ENCODE measurements around the gene SPATA21.

SPATA21 gene

DNA sequence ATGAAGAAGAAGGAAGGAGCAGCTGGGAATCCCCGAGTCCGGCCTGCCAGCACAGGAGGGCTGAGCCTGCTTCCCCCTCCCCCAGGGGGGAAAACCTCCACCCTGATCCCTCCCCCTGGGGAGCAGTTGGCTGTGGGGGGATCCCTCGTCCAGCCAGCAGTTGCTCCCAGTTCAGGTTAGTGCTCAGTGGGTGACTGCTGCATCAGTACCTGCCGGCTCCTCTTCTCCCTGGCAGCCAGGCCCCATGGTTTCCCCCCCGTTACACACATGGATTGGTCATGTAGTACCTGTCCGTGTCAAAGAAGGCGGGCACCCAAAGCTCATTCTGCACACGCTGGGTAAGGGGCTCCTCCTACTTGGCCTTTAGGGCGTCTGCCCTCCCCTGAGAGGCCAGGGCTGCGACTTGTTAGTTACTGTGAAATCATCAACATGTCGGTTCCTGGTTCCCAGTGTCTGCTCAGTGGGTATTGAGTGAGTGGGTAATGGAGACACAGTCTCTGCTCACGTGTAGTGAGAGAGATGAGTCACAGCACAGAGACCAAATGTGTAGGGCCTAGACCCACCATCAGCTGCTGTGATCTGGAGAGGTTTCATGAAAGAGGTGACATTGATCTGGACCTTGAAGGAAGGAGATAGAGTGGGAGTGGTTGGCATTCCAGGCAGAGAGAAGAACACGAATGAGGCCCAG lies 14.8 kb upstream of the SPATA21 start:
- no peak for DNase-seq (ENCODE audit: low read depth)

DNA sequence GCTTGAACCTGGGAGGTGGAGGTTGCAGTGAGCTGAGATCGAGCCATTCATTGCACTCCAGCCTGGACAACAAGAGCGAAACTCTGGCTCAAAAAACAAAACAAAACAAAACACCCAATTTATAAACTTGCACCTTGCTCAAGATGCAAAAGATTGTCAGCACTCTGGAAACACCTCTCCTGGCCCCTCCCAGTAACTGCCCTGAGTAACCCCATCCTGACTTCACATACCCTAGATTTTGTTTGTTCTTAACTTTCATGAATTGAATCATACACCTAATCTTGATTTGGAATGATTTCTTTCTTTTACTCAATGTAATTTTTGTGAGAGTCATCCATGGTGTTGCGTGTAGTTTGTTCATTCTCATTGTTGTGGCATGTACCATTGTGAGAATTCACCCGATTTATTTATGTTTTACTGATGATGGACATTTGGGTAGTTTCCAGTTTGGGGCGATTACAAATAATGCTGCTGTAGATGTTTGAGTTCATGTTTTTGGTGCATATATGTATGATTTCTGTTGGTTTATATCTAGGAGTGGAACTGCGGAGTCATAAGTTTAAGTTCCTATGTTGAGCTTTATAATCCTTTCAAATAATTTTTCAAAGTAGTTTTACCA lies 13.7 kb upstream of the SPATA21 start:
- DNase-seq (ENCODE audit: low read depth), result no peak

DNA sequence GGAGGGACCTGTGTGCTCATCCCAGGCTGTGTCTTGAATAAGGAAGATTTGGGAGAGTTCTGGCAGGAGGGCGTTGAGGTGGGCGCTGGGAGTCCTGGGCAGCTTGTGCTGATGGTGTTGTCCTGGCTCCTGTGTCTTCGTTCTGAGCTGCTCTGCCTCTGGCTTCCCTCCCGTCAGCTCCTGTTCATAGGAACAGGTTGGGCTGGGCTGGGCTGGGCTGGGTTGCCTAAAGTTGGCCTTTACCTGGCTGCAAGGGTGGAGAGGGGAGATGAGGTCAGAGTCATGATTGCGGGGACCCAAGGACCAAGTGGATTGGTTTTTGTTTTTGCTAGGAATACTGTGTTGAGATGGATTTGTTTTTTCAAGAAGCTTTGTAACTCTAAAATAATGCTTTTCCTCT lies 12.4 kb upstream of the SPATA21 start:
- DNase-seq (ENCODE audit: low read depth), result no peak

DNA sequence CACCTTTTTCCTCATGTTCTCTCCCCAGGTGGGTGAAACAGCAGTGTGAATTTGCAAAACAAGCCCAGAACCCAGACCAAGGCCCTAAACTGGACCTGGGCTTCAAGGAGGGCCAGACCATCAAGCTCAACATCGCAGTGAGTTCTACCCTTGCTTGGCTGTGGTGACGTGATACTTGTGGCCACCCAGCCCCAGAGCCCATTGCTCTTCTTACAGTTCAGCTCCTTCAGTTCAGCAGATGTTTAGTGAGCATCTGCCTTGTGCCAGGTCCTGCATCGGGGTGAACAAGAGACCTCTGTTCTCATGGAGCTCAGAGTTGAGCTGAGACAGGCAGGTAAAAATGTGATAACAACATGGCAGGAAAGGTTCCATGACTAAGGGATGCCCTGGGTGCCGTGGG lies 11.8 kb upstream of the SPATA21 start:
- no peak for DNase-seq (ENCODE audit: low read depth)

GRCh38 chr1:16447641-16448040 lies 10.4 kb upstream of the SPATA21 start:
- no peak for DNase-seq (ENCODE audit: low read depth)

GRCh38 chr1:16446116-16446515 lies 8.9 kb upstream of the SPATA21 start:
- no peak for DNase-seq (ENCODE audit: low read depth)

DNA sequence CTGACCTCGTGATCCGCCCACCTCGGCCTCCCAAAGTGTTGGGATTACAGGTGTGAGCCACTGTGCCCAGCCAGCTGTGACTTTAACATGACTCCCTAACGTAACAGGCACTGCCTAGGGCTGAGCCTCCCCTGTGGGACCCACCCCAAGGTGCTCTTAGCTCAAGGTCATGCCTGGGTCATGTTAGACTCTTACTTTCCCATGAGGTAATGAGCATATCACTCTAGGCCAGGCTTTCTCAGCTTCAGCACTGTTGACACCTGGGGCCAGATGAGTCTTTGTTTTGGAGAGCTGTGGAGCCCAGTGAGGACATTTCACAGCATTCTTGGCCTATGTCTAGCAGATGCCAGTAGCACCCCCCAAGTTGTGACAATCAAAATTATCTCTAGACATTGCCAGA lies 7.8 kb upstream of the SPATA21 start:
- DNase-seq (ENCODE audit: low read depth), result no peak

DNA sequence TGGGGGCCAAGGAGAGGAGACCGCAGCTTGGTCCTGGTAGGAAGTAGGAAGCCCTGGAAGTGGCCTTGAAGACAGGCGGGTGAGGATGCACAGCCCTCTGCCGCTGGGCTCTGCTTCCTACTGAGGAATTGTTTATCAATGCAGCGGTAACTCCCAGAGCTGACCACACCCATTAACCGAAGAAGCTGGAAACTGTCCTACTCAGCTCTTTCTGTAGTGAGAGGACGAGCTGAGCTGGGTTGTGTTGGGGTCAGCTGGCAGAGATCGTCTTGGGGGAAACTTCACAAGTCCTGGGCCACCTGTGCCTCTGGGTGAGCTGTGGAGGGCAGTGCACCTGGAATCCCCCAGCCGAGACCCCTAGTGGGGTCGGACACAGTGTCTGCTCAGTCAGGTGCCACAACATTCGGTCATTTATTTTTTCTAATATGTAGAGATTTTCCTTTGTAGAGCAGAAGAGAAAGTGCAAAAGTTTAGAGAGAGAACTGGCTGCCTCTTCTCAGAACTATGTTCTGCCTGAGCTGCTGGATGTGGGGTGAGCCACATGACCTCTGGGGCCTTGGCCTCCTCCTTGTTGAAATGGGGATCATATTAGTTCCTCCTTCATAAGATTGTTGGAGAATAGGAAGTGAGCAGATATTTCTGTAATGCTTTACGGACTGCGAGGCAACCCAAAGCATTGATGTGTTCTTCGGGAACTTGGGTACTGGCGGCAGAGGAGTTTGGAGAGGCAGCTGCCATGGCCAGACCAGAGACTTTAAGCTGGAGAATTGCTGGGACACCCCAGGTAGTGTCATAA lies 6.9 kb upstream of the SPATA21 start:
- DNase-seq (ENCODE audit: low read depth), result no peak

GRCh38 chr1:16442941-16443340 lies 5.7 kb upstream of the SPATA21 start:
- DNase-seq (ENCODE audit: low read depth), result no peak

DNA sequence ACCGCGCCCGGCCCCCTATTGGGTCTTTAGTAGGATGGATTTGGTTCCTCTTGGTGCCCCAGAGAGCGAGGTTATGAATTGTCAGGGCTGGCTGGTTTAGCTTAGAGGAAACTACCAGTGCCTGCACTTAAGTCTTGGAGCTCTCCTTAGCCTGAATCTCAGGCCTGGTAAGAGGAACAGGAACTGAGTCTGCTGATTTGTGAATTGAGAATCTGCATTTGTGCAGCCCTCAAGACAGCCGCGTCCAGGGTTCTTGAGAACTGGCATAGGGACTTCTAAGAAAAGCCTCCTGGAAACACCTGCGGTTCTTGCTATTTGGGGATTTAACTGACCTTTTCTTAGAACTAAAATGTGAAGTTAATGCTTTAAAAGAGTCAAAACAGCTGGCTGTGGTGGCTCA lies 5.0 kb upstream of the SPATA21 start:
- DNase-seq (ENCODE audit: low read depth), result no peak

GRCh38 chr1:16441282-16441665 lies 4.0 kb upstream of the SPATA21 start:
- DNase-seq (ENCODE audit: low read depth), result no peak

- DNase-seq (ENCODE audit: low read depth), result peak; percentile 95
Observed at GRCh38 chr1:16440470-16441281, 3.5 kb upstream of the SPATA21 start, which contains the start of gene NECAP2. Gene NECAP2 (plus strand): TSS chr1:16440724. CDS start chr1:16440762, 38 bp downstream.

DNA sequence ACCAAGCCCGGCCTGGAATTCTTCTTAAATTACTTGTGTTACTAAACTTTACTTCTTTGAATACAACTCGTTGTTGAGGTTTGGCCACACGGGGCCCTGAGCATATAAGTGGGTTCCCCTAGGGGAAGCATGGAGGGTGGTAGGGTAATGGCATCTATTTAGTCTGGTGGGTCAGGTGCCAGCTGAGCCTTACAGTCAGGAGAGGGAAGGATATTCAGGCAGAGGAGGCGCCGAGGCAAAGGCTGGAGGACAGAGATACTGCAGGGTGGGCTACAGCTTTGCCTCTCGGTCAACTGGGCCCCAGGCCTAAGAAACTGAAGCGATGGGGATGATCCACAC lies 2.9 kb upstream of the SPATA21 start:
- no peak for DNase-seq (ENCODE audit: low read depth)

DNA sequence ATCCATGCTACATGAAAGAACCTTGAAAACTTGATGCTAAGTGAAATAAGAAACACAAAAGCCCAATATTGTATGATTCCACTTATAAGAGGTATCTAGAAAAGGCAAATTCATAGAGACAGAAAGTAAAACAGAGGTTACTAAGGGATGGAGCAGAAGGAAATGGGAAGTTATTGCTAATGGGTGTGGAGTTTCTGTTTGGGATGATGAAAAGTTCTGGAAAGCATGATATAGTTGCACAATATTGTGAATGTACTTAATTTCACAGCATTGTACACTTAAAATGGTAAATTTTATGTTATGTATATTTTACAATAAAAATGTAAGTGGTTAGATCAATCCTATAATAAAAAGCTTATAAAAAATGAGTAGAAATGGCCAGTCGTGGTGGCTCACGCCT lies 1.7 kb upstream of the SPATA21 start:
- no peak for DNase-seq (ENCODE audit: low read depth)

DNA sequence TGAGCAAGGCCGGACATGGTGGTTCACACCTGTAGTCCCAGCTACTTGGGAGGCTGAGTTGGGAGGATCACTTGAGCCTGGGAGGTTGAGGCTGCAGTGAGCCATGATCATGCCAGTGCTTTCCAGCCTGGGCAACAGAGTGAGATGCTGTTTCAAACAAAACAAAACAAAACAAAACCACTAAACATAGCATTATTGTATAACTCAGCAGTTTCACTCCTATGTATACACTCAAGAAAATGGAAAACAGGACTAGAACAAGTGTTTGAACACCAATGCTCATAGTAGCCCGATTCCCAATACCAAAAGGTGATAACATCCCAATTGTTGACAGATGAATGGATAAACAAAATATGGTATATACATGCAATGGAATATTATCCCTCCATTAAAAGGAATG lies 1.3 kb upstream of the SPATA21 start:
- no peak for DNase-seq (ENCODE audit: low read depth)

- DNase-seq (ENCODE audit: low read depth), result no peak
Observed at GRCh38 chr1:16434501-16434900, 2.7 kb downstream of the SPATA21 start.

GRCh38 chr1:16434007-16434406 lies 3.2 kb downstream of the SPATA21 start:
- DNase-seq (ENCODE audit: low read depth), result no peak

DNA sequence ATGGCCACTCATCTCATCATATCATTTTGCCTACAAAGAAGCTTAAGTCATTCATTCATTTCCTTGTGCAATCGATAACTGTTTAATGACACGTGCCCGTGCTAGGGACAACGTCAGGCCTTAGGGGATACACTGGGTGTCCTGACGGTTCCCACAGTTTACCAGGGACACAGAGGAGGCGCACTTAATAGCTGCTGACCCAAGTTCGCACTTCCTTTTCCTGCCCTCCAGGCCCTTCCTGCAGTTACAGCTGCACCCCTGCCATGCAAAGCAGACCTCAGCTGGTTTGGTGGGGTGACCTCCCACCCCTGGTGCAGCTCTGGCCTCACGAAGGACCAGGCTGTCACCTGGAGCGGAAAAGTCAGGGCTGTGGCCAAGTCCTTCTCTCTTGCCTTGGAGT lies 4.2 kb downstream of the SPATA21 start:
- DNase-seq (ENCODE audit: low read depth), result no peak

DNA sequence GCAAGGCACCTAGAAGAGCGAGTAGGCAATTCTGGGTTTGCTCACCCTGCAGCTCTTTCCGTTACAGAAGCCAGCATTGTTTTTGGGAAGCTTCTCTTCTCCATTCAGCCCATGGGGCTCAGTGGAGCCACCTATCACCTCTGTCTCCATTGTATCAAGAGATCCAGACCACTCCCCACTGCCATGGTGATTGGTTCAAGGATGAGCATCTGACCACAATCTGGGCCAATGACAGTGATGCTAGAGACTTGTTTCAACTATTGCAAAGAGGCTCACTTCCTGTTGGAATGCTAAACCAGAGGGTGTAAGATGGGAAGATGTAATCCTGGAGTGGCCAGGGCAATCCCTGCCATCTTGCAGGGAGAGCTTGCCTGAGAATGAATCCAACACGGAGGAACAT lies 6.6 kb downstream of the SPATA21 start:
- DNase-seq (ENCODE audit: low read depth), result no peak

DNA sequence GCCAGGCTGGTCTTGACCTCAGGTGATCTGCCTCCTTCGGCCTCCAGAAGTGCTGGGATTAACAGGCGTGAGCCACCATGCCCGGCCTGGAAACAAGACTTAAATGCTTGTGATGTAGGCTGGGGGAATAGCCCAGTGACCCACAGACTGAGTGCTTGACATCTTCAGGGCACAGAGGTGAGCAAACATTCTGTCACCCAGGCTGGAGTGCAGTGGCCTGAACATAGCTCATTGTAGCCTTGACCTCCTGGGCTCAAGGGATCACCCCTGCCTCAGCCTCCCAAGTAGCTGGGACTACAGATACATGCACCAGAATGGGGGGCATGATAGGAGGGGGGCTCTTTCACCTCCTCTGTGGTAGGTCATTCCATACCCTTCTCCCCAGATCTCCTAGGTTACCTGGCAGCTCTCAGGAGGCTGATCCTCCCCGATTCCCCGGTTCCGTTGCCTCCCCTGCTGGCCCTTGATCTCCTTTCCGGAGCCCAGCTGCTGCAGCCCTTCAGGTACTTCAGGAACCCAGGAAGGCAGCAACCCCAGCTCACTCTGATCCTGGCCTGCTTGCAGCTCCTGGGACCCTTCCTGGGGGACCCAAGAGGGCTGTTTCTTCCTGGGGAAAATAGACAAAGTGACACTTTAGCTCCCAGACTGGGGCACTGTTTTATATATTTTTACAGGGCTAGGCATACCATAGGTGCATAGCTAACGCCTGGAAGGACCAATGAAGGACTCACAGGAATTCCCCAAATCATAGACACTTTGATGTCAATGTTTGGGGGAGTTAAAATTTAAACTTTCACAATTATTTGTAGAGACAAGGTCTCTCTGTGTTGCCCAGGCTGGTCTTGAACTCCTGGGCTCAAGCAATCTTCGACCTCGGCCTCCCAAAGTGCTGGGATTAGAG lies 11.8 kb downstream of the SPATA21 start:
- no peak for DNase-seq (ENCODE audit: low read depth)

GRCh38 chr1:16422041-16422440 lies 15.2 kb downstream of the SPATA21 start:
- DNase-seq (ENCODE audit: low read depth), result no peak
